K562 (cell line): Measurements from ENCODE around the gene ANP32B. TPM values are rescaled to one million over a fixed set of nuclear protein-coding genes. Genes with fewer than 3 reads are reported as not detected.

Experiments
- ATAC-seq: fragments of 200-7000 bp; cut with Tn5 transposase; 3 replicates; pipeline ENCODE4 v1.9.1; 2020; ENCODE audit warnings: moderate library complexity
- BruUV-seq: library from RNA; stranded (reverse); fragments of 400-500 nt; replicated peaks from 2 replicates; lab custom pipeline; 2021; lab: Mats Ljungman, UMichigan
- CTCF ChIA-PET: fragments of 300-600 bp; formaldehyde crosslinking; extraction: SDS; loops from one replicate; lab custom pipeline; 2021; ENCODE audit warnings: low intra/inter-chr PET ratio; lab: Yijun Ruan, JAX
- POLR2A ChIA-PET: fragments of 300-600, 350-650 bp; sonication (Branson Sonifier 250); formaldehyde crosslinking; extraction: SDS; loops from one replicate; lab custom pipeline; 2021; ENCODE audit warnings: antibody characterized with exemption, inconsistent platforms; lab: Yijun Ruan, JAX
- DNase-seq, 4 experiments: peaks; one replicate each; pipeline versions ENCODE4 v3.0.0 to v3.0.0-alpha.2; 2011 to 2018; ENCODE audit warnings: low spot score in 3 of 4, mixed read lengths in 3 of 4; ENCODE audit errors: extremely low read depth in 1 of 4
- FAIRE-seq: peaks from 2 replicates; lab custom pipeline; 2011; peaks lifted over from hg19 to GRCh38; lab: Jason Lieb, UNC
- H2AFZ ChIP-seq: 2 replicates; pipeline ENCODE4 v1.6.0; 2011; ENCODE audit warnings: low read depth, low read length, control low read depth, inconsistent platforms
- H3K27ac ChIP-seq: fragments of 200-600 bp; 3 replicates; pipeline ENCODE4 v1.8.0; 2011; ENCODE audit warnings: low read depth, mild to moderate bottlenecking, control low read depth, inconsistent platforms, low read length, moderate library complexity, mixed read lengths; ENCODE audit errors: extremely low read depth
- H3K27me3 ChIP-seq, 2 experiments: fragments of 300-600 bp in 1 of 2; 2 replicates in 1 of 2; 3 replicates in 1 of 2; pipeline versions ENCODE4 v1.6.0 to v1.8.0; 2011; ENCODE audit warnings: inconsistent platforms in 2 of 2, low read length in 2 of 2, mild to moderate bottlenecking in 1 of 2, mixed read lengths in 1 of 2, moderate library complexity in 1 of 2; ENCODE audit not compliant: control insufficient read depth in 2 of 2, insufficient read depth in 2 of 2
- H3K36me3 ChIP-seq: fragments of 300-600 bp; 3 replicates; pipeline ENCODE4 v1.8.0; 2011; ENCODE audit warnings: mild to moderate bottlenecking, low read length, inconsistent platforms; ENCODE audit not compliant: control insufficient read depth, insufficient read depth
- H3K4me1 ChIP-seq, 2 experiments: fragments of 200-600 bp in 1 of 2; replicated peaks in 1 of 2; 2 replicates in 1 of 2; 3 replicates in 1 of 2; pipeline versions ENCODE4 v1.5.1 to v1.8.0; 2011; ENCODE audit warnings: inconsistent platforms in 2 of 2, low read length in 2 of 2, mild to moderate bottlenecking in 1 of 2, mixed read lengths in 1 of 2, moderate library complexity in 1 of 2; ENCODE audit not compliant: control insufficient read depth in 2 of 2, insufficient read depth in 2 of 2
- H3K4me2 ChIP-seq: 2 replicates; pipeline ENCODE4 v1.6.1; 2011; ENCODE audit warnings: low read length, control low read depth, inconsistent platforms, mixed read lengths; ENCODE audit not compliant: insufficient read depth
- H3K4me3 ChIP-seq: fragments of 200-600 bp; sonication (generic), shearing (Covaris generic); 2 replicates; pipeline ENCODE4 v1.5.1; 2016; ENCODE audit warnings: control low read depth, inconsistent platforms
- H3K79me2 ChIP-seq: fragments of 200-600 bp; 3 replicates; pipeline ENCODE4 v1.8.0; 2011; ENCODE audit warnings: low read length, inconsistent platforms; ENCODE audit not compliant: control insufficient read depth, insufficient read depth
- H3K9ac ChIP-seq, 2 experiments: 2 replicates each; pipeline versions ENCODE4 v1.6.0 to v1.6.1; 2011; ENCODE audit warnings: low read depth in 2 of 2, low read length in 2 of 2, control low read depth in 1 of 2, inconsistent platforms in 1 of 2, mild to moderate bottlenecking in 1 of 2, mixed read lengths in 1 of 2; ENCODE audit not compliant: insufficient read depth in 1 of 2
- H3K9me1 ChIP-seq: one replicate; pipeline ENCODE4 v1.6.0; 2011; ENCODE audit warnings: inconsistent platforms, mild to moderate bottlenecking, low read length, moderate library complexity; ENCODE audit not compliant: control insufficient read depth, insufficient read depth
- H3K9me3 ChIP-seq: replicated peaks from 2 replicates; pipeline ENCODE4 v1.5.1; 2011; ENCODE audit warnings: low read depth, low read length, inconsistent platforms; ENCODE audit not compliant: control insufficient read depth, insufficient read depth
- H4K20me1 ChIP-seq: replicated peaks from 2 replicates; pipeline ENCODE4 v1.6.1; 2011; ENCODE audit warnings: low read length, inconsistent platforms, mixed read lengths; ENCODE audit not compliant: control insufficient read depth, insufficient read depth
- MED1 ChIP-seq: sonication (generic); formaldehyde crosslinking; IDR thresholded peaks from 2 replicates; pipeline ENCODE4 v1.8.1; 2023; ENCODE audit warnings: missing genetic modification reagents, borderline replicate concordance
- POLR2A ChIP-seq: fragments of 450-650 bp; conservative IDR thresholded peaks from 2 replicates; pipeline ENCODE4 v1.6.1; 2016
- POLR2AphosphoS2 ChIP-seq: IDR thresholded peaks from 2 replicates; pipeline ENCODE4 v1.6.1; 2012; ENCODE audit warnings: low read length, improper control_type of control experiment
- ZFPM2 ChIP-seq: fragments of 250-450 bp; sonication (Bioruptor Pico); IDR thresholded peaks from 2 replicates; pipeline ENCODE4 v1.5.1; 2022; ENCODE audit warnings: mild to moderate bottlenecking
- WGBS: fragments of 100-300 bp; shearing (Covaris generic); methylation state at CpG from one replicate; pipeline ENCODE4 v1.1.6; 2016; ENCODE audit warnings: low coverage, mixed read lengths; ENCODE audit not compliant: insufficient coverage; ENCODE audit errors: missing lambda C conversion rate; 5-methylcytosine and 5-hydroxymethylcytosine counted together
- in situ Hi-C: fragments of 300-500 bp; cut with MboI; formaldehyde crosslinking; loops from 4 replicates; pipeline ENCODE4 v1.15.0; 2018; ENCODE audit warnings: inconsistent platforms, mixed read lengths
- intact Hi-C: fragments of 100-400 bp; cut with micrococcal nuclease; formaldehyde crosslinking; loops from 2 replicates; pipeline ENCODE4 v1.14.2; 2022
- polyA plus RNA-seq, 8 experiments: library from polyadenylated mRNA; depleted of rRNA in 4 of 8; stranded (reverse) in 5 of 8; unstranded in 3 of 8; fragments of >200 nt; fragmentation: Nextera tagmentation in 2 of 8; fragmentation: Illumina TruSeq in 1 of 8; extraction: Ambion mirVana in 2 of 8; extraction: Trizol in 1 of 8; gene quantifications; 2 replicates each; pipeline versions ENCODE4 v1.2.1 to v1.2.3, GENCODE V29; 2011 to 2014; ENCODE audit warnings: inconsistent platforms in 1 of 8, missing spikeins in 1 of 8
- total RNA-seq, 7 experiments: library from RNA; depleted of rRNA in 6 of 7; stranded (reverse); fragments of >200 nt in 6 of 7; fragmentation: Illumina TruSeq in 2 of 7; extraction: Trizol in 2 of 7; gene quantifications; 2 replicates each; pipeline versions ENCODE4 v1.2.1 to v1.2.3, GENCODE V29; 2011 to 2021; ENCODE audit warnings: low replicate concordance in 1 of 7

The ANP32B gene
- total and polyA plus RNA-seq, 9 of the 15 experiments (the other 6 are each of a cell fraction or from before 2014, with no cell fraction given): 68.9 to 815 (median 141) TPM

DNA sequence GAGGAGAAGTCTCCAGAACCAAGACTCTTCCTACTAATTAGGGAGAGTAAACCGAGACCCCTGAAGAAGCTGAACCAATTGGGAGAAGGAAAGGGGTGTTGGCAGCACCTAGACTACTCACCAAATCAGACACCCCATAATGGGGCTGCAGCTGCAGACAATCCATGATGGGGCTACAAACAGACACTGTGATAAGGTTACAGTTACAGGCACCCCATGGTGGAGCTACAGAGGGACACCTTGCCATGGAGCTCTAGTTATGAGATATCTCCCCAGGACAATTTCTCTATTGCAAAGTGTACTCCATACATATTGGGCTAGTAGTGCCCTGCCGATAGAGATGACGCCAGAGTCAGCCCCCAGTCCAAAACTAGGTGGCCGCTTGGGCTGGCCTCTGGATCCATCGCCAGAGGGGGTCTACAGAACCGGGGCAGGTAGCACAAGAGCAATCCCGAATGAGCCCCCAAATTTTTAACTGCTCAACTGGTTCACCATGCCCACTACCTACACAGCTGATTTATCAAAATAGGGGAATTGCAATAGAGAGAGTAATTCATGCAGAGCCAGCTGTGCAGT, 71.3 kb downstream of the ANP32B start:
- H2AFZ ChIP-seq: no peak overlapping the region
- 44% methylated on average over 7 of the region's 7 CpGs for WGBS
- no peaks in the 10 kb centered on the region for H3K27me3 ChIP-seq
- FAIRE-seq (no peak), ATAC-seq (no peak; the same call in 2 of the 3 replicates), DNase-seq (no peak)
- intact Hi-C loops (loop anchor here (10.0 kb wide), 1 partner anchor 360 kb away; the partner anchor contains the start of gene XPA), in situ Hi-C loops (no loop called here)
- peaks cover 51% of the 10 kb centered on the region for H3K79me2 ChIP-seq
- H4K20me1 ChIP-seq: no peaks in the 10 kb centered on the region
- POLR2A ChIA-PET: interaction anchor here (0.7 to 2.2 kb wide), 2 partner anchors 9 kb away, joined by 3 to 7 read pairs; no protein-coding TSS in a partner anchor
- TF ChIP-seq MED1 (no peak), POLR2A (0 out of 2 replicates have a peak, but pooled peaks have one; percentile 18), ZFPM2 (CRISPR knock-in tag) (no peak), POLR2AphosphoS2 (peak; percentile 85)
- H3K4me3 ChIP-seq: no peak overlapping the region
- BruUV-seq: no TSS peak
- no peak overlapping the region for H3K4me2 ChIP-seq
- peak overlapping the region; percentile 60; the same call in 1 of the 3 replicates for H3K27ac ChIP-seq
- peaks cover 48% of the 10 kb centered on the region for H3K36me3 ChIP-seq
- no peak overlapping the region for H3K9ac ChIP-seq
- H3K9me3 ChIP-seq: no peaks in the 10 kb centered on the region
- peaks cover 18 to 21% of the 10 kb centered on the region in 2 experiments; a peak in 4 of 5 replicates for H3K4me1 ChIP-seq
- H3K9me1 ChIP-seq: no peaks in the 10 kb centered on the region
- CTCF ChIA-PET: no interaction called here
